ENCODE data around the gene C2CD3.

GRCh38 chr11:73995731-73996130, 175.1 kb downstream of the C2CD3 start:
- TF ChIP-seq CTCF (conservative IDR thresholded peaks at IDR 0.05; ENCODE audit: low read depth, low read length), result no peak
- no peak for TF ChIP-seq RCOR1 (IDR thresholded peaks at IDR 0.05; ENCODE audit: insufficient replicate concordance, low read length)
- TF ChIP-seq SMC3 (IDR thresholded peaks at IDR 0.05; ENCODE audit: low read depth, low read length), result no peak
- no peak for TF ChIP-seq POLR2A (IDR thresholded peaks at IDR 0.05; ENCODE audit: low read depth, low read length)
- TF ChIP-seq FOS (IDR thresholded peaks at IDR 0.05; ENCODE audit: low read depth, low read length), result no peak
- no peak for TF ChIP-seq ELK1 (IDR thresholded peaks at IDR 0.05; ENCODE audit: borderline replicate concordance, low read depth, low read length)
- no peak for TF ChIP-seq MXI1 (IDR thresholded peaks at IDR 0.05; ENCODE audit: borderline replicate concordance, low read depth, low read length)
- TF ChIP-seq, protein P1, sequence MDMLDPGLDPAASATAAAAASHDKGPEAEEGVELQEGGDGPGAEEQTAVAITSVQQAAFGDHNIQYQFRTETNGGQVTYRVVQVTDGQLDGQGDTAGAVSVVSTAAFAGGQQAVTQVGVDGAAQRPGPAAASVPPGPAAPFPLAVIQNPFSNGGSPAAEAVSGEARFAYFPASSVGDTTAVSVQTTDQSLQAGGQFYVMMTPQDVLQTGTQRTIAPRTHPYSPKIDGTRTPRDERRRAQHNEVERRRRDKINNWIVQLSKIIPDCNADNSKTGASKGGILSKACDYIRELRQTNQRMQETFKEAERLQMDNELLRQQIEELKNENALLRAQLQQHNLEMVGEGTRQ (IDR thresholded peaks at IDR 0.05; ENCODE audit: low read depth, low read length), result no peak
- no peak for TF ChIP-seq BHLHE40 (IDR thresholded peaks at IDR 0.05; ENCODE audit: low read depth, low read length)
